CD14-positive monocyte (primary cell): ENCODE measurements around the gene HOXA1. TPM values are rescaled to one million over a fixed set of nuclear protein-coding genes. Genes with fewer than 3 reads are reported as not detected.
A peak's percentile ranks its signal among the peaks of the same experiment; 100 is the strongest.

Experiments used
- DNase-seq, 3 donors: peaks; one replicate each; pipeline ENCODE4 v3.0.0-alpha.2; 2011 to 2022
- H2AFZ ChIP-seq: 2 replicates; pipeline ENCODE4 v1.6.0; 2012; ENCODE audit warnings: mild to moderate bottlenecking, low read depth, low read length, inconsistent platforms; ENCODE audit not compliant: insufficient read depth, poor library complexity, severe bottlenecking
- H3K27ac ChIP-seq, 2 donors: 1 replicate in 1 of 2; 2 replicates in 1 of 2; pipeline ENCODE4 v1.5.1; 2012 to 2013; ENCODE audit warnings: low read length in 2 of 2, control low read depth in 1 of 2, inconsistent platforms in 1 of 2, low read depth in 1 of 2, mild to moderate bottlenecking in 1 of 2
- H3K27me3 ChIP-seq, 2 donors: one replicate each; pipeline versions ENCODE4 v1.6.0 to v1.6.1; 2011 to 2013; ENCODE audit warnings: low read length in 2 of 2; ENCODE audit not compliant: control insufficient read depth in 2 of 2, insufficient read depth in 2 of 2
- H3K36me3 ChIP-seq, 2 donors: replicated peaks in 1 of 2; 1 replicate in 1 of 2; 2 replicates in 1 of 2; pipeline versions ENCODE4 v1.5.1 to v1.6.1; 2012 to 2013; ENCODE audit warnings: low read length in 2 of 2, control low read depth in 1 of 2, inconsistent platforms in 1 of 2, mild to moderate bottlenecking in 1 of 2; ENCODE audit not compliant: insufficient read depth in 2 of 2, control insufficient read depth in 1 of 2
- H3K4me1 ChIP-seq, 2 donors: 1 replicate in 1 of 2; 2 replicates in 1 of 2; pipeline versions ENCODE4 v1.5.1 to v1.6.1; 2012 to 2013; ENCODE audit warnings: low read length in 2 of 2, control low read depth in 1 of 2, inconsistent platforms in 1 of 2, mild to moderate bottlenecking in 1 of 2, moderate library complexity in 1 of 2; ENCODE audit not compliant: insufficient read depth in 2 of 2, control insufficient read depth in 1 of 2
- H3K4me2 ChIP-seq: replicated peaks from 2 replicates; pipeline ENCODE3; 2012; ENCODE audit warnings: low read length, moderate library complexity, mild to moderate bottlenecking; ENCODE audit not compliant: poor library complexity, severe bottlenecking; ENCODE audit errors: extremely low read depth
- H3K4me3 ChIP-seq, 3 experiments: fragments of 200-600 bp in 1 of 3; sonication (generic) in 1 of 3; replicated peaks in 1 of 3; 1 replicate in 2 of 3; 2 replicates in 1 of 3; pipeline ENCODE4 v1.5.1; 2011 to 2013; ENCODE audit warnings: low read length in 3 of 3, mild to moderate bottlenecking in 3 of 3, control low read depth in 2 of 3, low read depth in 2 of 3, inconsistent platforms in 1 of 3, moderate library complexity in 1 of 3
- H3K79me2 ChIP-seq: 2 replicates; pipeline ENCODE4 v1.6.0; 2012; ENCODE audit warnings: mild to moderate bottlenecking, control low read depth, inconsistent platforms, low read length, moderate library complexity; ENCODE audit not compliant: insufficient read depth
- H3K9ac ChIP-seq: 2 replicates; pipeline ENCODE4 v1.6.0; 2017; ENCODE audit warnings: low read length, mild to moderate bottlenecking; ENCODE audit not compliant: insufficient read depth, poor library complexity, severe bottlenecking
- H3K9me3 ChIP-seq, 2 donors: replicated peaks in 1 of 2; 1 replicate in 1 of 2; 2 replicates in 1 of 2; pipeline versions ENCODE4 v1.5.1 to v1.6.1; 2012 to 2013; ENCODE audit warnings: low read length in 2 of 2, control low read depth in 1 of 2; ENCODE audit not compliant: control insufficient read depth in 1 of 2, insufficient read depth in 1 of 2
- H4K20me1 ChIP-seq: 2 replicates; pipeline ENCODE4 v1.6.0; 2012; ENCODE audit warnings: mild to moderate bottlenecking, low read length, control low read depth, moderate library complexity; ENCODE audit not compliant: insufficient read depth
- H3K27ac Mint-ChIP-seq, 7 donors: one replicate each; pipeline ENCODE4 v1.8.0; 2020; ENCODE audit warnings: mild to moderate bottlenecking in 7 of 7, mixed read lengths in 7 of 7, moderate library complexity in 6 of 7, inconsistent platforms in 2 of 7
- H3K27me3 Mint-ChIP-seq, 3 donors: one replicate each; pipeline ENCODE4 v1.8.0; 2021 to 2022; ENCODE audit warnings: low read depth in 3 of 3, mild to moderate bottlenecking in 3 of 3, mixed read lengths in 3 of 3, moderate library complexity in 3 of 3, inconsistent platforms in 1 of 3
- H3K36me3 Mint-ChIP-seq, 2 donors: one replicate each; pipeline ENCODE4 v1.8.0; 2020; ENCODE audit warnings: mixed read lengths in 2 of 2, inconsistent platforms in 1 of 2, mild to moderate bottlenecking in 1 of 2
- H3K4me1 Mint-ChIP-seq: one replicate; pipeline ENCODE4 v1.8.0; 2020; ENCODE audit warnings: mild to moderate bottlenecking, mixed read lengths
- H3K4me3 Mint-ChIP-seq, 2 donors: one replicate each; pipeline ENCODE4 v1.8.0; 2020; ENCODE audit warnings: mild to moderate bottlenecking in 2 of 2, mixed read lengths in 2 of 2, moderate library complexity in 1 of 2
- H3K9me3 Mint-ChIP-seq, 7 donors: one replicate each; pipeline ENCODE4 v1.8.0; 2020 to 2022; ENCODE audit warnings: mixed read lengths in 7 of 7, mild to moderate bottlenecking in 6 of 7, moderate library complexity in 6 of 7, inconsistent platforms in 2 of 7
- CTCF ChIP-seq: fragments of 200-600 bp; IDR thresholded peaks from one replicate; pipeline ENCODE4 v1.8.0; 2022; ENCODE audit warnings: antibody characterized with exemption, mild to moderate bottlenecking
- WGBS: methylation state at CpG from one replicate; pipeline ENCODE4 v1.1.5; 2013; ENCODE audit warnings: missing lambda C conversion rate; ENCODE audit not compliant: insufficient coverage; 5-methylcytosine and 5-hydroxymethylcytosine counted together
- intact Hi-C, 2 donors: fragments of 100-400 bp; cut with micrococcal nuclease; formaldehyde crosslinking; loops; one replicate each; pipeline versions ENCODE4 v1.15.0 to v1.15.1; 2023
- polyA plus RNA-seq, 3 donors: library from polyadenylated mRNA; depleted of rRNA in 1 of 3; unstranded in 2 of 3; stranded (reverse) in 1 of 3; fragments of 300-500 nt in 2 of 3; fragments of >200 nt in 1 of 3; fragmentation: Illumina TruSeq in 2 of 3; gene quantifications; 1 replicate in 2 of 3; 2 replicates in 1 of 3; pipeline ENCODE4 v1.2.3, GENCODE V29; 2012 to 2021

The HOXA1 gene
- polyA plus RNA-seq, 3 donors: 0.11 to 0.37 TPM; not detected in 1

GRCh38 chr7:27129729-27130539 lies 34.1 kb upstream of the HOXA1 start:
- Mint-ChIP-seq H3K4me3 (peak overlapping the region in 1 of 2 donors; percentile 45), H3K36me3 (peaks cover 0 to 2% of the 10 kb centered on the region in 2 donors), H3K27me3 (peaks cover 4 to 11% (median 5%) of the 10 kb centered on the region in 3 donors), H3K9me3 (peaks cover 0 to 9% (median 0%) of the 10 kb centered on the region in 7 donors), H3K4me1 (peaks cover 18% of the 10 kb centered on the region), H3K27ac (no peak overlapping the region)
- Histone ChIP-seq H2AFZ (peak overlapping the region; percentile 95), H3K4me2 (peak overlapping the region; percentile 76), H3K27me3 (no peaks in the 10 kb centered on the region), H3K9ac (no peak overlapping the region), H3K4me3 (peak overlapping the region in 2 of 3 experiments; percentile 47 to 78), H3K4me1 (peaks cover 3 to 16% of the 10 kb centered on the region in 2 donors), H3K36me3 (no peaks in the 10 kb centered on the region), H4K20me1 (no peaks in the 10 kb centered on the region), H3K9me3 (no peaks in the 10 kb centered on the region), H3K79me2 (no peaks in the 10 kb centered on the region), H3K27ac (no peak overlapping the region)
- WGBS: 54% methylated on average over 66 of the region's 72 CpGs
- DNase-seq: no peak
- no peak for TF ChIP-seq CTCF
- intact Hi-C loops: no loop called here

- H3K4me3 ChIP-seq: no peak overlapping the region
- no peak overlapping the region for H3K9ac ChIP-seq
- no peak overlapping the region for H3K27ac ChIP-seq
- H3K4me1 ChIP-seq: peaks cover 0 to 8% of the 10 kb centered on the region in 2 donors
- H3K4me1 Mint-ChIP-seq: peaks cover 9% of the 10 kb centered on the region
- H3K79me2 ChIP-seq: no peaks in the 10 kb centered on the region
- H3K4me3 Mint-ChIP-seq: peak overlapping the region; percentile 0 to 27
- no peak overlapping the region for H2AFZ ChIP-seq
- no peaks in the 10 kb centered on the region for H4K20me1 ChIP-seq
- H3K9me3 ChIP-seq: no peaks in the 10 kb centered on the region
- H3K4me2 ChIP-seq: no peak overlapping the region
- H3K36me3 Mint-ChIP-seq: peaks cover 0 to 2% of the 10 kb centered on the region in 2 donors
- intact Hi-C loops: no loop called here
- peak overlapping the region in 1 of 7 donors; percentile 35 for H3K27ac Mint-ChIP-seq
- H3K27me3 Mint-ChIP-seq: peaks cover 4 to 10% (median 5%) of the 10 kb centered on the region in 3 donors
- peaks cover 0 to 9% (median 0%) of the 10 kb centered on the region in 7 donors for H3K9me3 Mint-ChIP-seq
- H3K27me3 ChIP-seq: no peaks in the 10 kb centered on the region
- TF ChIP-seq CTCF: no peak
- WGBS: 96% methylated on average over 14 of the region's 28 CpGs
- H3K36me3 ChIP-seq: no peaks in the 10 kb centered on the region
- DNase-seq: no peak
These were observed 33.3 kb upstream of the HOXA1 start for GRCh38 chr7:27128776-27129728.
